Stimulated activated CD4-positive, alpha-beta T cell treated with anti-CD3 and anti-CD28 coated beads, Interleukin-2, amount 100 ng/mL, for 48 hours (primary cell): ENCODE data around the gene SF3B6.
"Not testable (repeated sequence)": the region's sequence is repeated elsewhere in the genome, so short reads cannot be mapped to it uniquely, and the experiment has no call there.

Experiments
- DNase-seq, 2 donors: peaks; one replicate each; pipeline ENCODE4 v3.0.0-alpha.2; 2020

Gene SF3B6

DNA sequence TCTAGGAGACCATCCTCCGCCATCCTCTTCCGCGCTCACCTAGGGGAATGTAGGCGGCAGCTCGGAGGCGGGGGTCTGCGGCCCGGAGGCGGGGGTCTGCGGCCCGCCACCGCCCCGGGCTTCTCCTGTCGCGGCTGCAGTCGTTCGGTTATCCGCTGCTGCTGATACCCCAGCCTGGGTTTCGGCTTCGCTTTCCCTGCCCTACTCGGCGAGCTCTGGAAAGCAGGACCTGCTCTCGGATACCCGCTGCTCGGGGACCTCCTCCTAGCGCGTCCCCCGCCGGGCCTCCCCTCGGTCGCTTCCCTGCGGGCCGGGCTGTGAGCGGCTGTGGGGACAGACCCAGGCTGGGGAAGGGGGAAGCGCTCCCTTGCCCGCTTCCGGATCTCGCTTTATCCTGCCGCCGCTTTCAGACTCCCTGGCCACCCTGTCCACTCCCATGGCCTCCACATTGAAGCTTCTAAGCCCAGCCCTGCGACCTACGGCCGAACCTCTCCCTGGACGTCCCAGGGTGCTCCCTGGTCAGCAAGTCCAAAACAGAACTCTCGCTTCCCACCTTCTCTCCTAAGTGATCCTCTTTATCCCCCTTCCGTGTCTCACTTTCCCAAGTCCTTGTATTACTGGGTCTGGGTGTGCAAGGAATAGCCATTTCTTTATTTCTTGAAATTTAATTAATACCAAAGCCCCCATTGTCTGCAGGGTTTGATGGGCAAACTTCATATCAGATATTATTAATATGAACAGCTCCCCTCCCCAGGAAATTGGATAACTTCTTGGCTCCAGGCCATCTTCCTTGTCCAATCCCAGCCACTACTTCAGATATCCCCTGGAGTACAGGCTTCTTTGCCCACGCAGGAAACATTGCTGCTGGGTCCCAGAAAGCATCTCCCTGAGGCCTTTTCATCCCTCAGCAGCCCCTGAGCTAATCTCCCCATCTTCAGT lies 25.8 kb downstream of the SF3B6 start:
- no peak for DNase-seq

DNA sequence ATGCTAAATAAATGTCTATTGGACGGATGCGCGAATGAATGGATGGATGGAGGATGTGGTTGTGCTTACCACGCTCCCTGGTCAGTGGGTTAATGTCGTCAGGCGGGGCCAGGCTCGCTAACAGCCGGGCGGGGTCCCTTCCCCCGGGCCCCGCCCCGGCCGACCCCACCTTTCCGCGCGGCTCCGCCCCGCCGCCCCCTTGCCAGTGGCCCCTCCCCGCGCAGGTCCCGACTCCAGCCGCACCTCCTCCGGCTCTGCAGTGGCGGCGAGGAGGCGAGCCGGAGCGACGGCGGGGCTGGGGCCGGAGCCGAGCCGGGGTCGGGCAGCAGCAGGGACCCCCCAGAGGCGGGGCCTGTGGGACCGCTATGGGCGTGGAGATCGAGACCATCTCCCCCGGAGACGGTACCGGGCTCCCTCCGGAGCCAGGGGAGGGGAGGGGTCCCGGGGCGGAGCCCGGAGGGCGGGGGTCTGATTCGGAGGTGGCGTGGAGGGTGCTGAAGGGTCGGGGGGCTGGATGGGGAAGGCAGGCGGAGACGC lies 26.6 kb downstream of the SF3B6 start, which contains the start of gene FKBP1B:
Gene FKBP1B, plus strand, starts transcription at position 257 of the 537 bp plus-strand sequence. Its CDS starts 109 bp downstream, at position 366.
- peak; percentile 43 to 47 for DNase-seq

GRCh38 chr2:24048769-24049484 lies 27.2 kb downstream of the SF3B6 start:
- DNase-seq, result no peak

GRCh38 chr2:24047703-24048033 lies 28.5 kb downstream of the SF3B6 start:
- DNase-seq, result no peak

DNA sequence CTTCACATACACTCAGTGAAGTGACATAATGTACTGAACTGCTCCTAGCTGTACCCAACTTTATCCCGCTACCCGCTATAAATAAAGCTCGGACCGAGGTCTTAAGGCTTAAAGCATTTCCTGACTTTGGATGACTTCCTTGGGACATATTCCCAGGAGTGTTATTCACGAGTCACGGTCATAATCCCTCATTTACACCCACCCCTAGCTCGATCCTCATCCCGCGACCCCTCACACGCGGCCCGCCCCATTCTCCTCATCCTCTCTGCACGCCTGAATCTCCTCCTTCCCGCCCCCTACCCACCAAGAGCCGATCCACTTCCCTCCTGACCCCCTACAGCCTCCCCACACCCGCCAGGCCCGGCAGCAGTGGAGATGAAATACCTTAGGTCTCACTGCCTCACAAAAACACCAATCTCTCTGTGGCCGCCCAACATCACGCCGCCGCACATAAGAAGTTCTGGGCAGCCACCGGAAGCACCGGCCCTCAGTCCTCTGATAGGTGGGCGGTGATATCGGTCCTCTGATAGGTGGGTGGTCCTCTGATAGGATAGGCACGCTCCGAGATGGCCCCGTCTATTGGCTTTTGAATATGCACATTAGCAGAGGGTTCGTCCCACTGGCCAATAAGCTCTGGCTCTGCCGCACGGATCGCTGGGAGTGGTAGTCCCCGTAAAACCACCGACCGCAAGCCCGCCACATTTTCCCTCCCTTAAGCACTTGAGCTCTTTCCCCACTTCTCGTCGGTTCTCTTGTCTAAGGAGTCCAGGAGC lies 29.0 kb downstream of the SF3B6 start, which contains the start of gene WDCP:
Gene WDCP, minus strand, starts transcription at position 462 of the 773 bp plus-strand sequence. CDS start 7,897 bp downstream, outside the sequence.
- peak; percentile 80 to 84 for DNase-seq

DNA sequence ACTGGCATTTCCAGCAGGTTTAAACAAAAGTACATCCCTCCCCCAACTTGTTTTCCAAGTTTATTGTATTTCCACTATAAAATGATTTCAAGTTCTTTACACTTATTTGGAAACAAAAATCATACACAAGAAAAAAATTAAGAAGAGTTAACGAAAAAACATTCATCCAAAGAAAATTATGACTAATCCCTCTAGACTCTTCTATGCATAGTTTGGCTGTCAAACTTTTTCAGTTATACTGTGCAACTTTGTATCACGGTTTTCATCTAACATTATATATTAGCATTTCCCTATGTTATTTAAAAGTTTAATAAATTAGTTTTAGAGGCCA lies 29.6 kb downstream of the SF3B6 start:
- DNase-seq, result no peak

DNA sequence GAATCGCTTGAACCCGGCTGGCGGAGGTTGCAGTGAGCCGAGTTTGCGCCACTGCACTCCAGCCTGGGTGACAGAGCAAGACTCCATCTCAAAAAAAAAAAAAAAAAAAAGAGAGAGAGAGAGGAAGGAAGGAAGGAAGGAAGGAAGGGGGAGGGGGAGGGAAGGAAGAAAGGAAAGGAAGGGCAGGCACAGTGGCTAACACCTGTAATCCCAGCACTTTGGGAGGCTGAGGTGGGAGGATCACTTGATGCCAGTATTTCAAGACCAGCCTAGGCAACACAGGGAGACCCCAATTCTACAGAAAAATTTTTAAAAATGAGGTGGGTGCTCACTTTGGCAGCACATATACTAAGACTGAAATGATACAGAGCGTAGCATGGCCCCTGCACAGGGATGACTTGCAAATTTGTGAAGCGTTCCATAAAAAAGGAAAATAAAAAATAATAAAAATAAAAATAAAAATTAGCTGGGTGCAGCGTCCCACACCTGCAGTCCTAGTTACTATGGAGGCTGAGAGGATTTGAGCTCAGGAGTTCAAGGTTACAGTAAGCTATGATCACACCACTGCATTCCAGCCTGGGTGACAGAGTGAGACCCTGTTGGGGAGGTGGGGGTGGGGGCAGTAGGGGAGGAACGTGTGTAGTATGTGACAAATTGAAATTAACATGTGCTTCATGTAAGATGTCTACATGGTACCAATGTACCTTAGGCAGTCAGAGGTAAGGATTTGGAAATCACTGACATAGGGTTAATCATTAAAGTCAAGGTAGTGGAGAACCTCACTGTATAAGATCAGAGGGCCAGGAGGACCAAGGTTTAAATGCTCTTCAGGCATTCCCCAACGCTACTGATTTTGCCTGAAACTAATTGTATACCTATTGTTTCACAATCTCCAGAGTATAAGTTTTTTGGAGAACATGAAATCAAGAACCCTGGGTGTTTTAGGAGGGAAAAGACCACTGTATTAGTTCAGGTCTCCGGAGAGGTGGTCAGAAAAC lies 30.3 kb downstream of the SF3B6 start:
- no peak for DNase-seq

DNA sequence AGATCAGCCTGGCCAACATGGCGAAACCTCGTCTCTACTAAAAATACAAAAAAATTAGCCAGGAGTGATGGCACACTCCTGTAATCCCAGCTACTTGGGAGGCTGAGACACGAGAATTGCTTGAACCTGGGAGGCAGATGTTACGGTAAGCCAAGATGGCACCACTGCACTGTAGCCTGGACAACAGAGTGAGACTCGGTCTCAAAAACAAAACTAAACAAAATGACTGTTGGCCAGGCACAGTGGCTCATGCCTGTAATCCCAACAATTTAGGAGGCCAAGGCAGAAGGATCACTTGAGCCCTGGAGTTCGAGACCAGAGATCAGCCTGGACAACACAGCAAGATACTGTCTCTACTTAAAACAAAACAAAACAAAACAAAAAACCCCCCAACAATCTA lies 33.0 kb downstream of the SF3B6 start:
- DNase-seq, result not testable (repeated sequence)

DNA sequence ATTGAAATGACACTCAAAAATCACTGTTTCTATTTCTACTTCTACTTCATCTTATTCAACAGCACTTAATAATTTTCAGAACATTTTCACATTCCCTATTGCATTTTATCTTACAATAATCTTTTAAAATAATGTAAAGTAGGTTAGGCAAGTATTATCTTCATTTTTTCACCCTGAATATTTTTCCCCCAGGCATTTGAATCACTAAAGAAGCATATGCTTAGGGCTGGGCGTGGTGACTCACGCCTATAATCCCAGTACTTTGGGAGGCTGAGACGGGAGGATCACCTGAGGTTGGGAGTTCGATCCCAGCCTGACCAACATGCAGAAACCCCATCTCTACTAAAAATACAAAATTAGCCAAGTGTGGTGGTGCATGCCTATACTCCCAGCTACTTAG lies 35.6 kb downstream of the SF3B6 start:
- DNase-seq, result no peak

- no peak for DNase-seq
Observed at GRCh38 chr2:24038786-24039499, 37.2 kb downstream of the SF3B6 start.

GRCh38 chr2:24026233-24026632 lies 49.9 kb downstream of the SF3B6 start:
- DNase-seq, result no peak

DNA sequence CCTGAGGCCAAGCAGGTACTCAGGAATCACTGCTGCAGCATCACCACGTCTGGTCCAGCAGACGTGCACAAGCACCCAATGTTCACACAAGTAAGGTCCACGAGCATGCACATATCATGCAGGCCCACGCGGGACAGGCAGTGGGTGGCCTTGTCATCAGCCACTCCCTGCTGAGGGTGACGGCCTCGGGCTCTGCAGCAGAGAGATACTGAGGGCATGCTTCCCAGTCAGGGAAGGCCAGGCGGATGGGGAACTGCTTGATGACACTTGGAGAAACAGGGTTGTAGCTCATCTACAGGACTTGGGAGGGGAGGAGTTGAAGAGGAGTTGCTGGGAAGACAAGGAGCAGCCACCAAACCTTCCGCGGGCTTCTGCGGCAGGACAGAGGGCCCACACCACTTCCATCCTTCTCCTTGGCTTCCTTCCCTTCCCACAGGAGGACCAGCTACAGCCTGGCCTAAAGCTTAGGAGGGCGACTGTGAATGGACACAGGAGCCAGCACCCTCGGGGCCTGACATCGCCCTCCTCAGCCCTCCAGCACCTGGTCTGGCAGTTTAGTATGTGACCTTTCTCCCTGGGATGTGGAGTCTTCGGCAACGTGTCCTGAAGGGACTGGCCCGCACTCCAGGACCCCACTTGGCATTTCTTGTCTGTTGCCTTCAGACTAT lies 51.0 kb downstream of the SF3B6 start:
- DNase-seq, result no peak

GRCh38 chr2:24024018-24024417 lies 52.1 kb downstream of the SF3B6 start:
- DNase-seq, result no peak

DNA sequence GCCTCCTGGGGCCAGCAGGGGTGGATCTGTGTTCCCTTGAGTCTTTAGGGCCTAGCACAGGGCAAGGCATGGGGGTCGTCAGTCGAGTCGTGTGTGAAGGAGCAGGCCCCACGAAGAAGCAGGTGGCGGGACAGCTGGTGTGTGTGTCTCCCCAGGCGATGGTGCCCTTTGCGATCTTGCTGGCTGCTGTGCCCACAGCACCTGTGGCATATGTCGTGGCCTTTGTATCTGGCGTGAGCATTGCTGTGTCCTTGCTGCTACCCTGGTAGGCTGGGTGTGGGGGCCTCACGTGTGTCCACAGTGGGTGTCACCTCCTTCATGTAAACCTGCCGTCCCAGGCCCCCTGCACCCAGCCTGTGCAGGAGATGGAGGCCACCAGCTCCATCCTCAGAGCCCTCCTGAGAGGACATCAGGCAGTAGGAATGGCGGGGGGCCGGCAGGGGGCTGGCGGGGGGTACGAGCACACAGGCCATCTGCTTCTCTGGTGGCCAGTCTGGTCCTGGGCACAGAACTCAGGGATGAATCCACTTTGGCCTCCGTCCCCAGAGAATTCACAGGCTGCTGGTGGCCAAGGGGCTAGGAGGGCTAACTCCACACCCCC lies 53.1 kb downstream of the SF3B6 start:
- DNase-seq, result no peak

DNA sequence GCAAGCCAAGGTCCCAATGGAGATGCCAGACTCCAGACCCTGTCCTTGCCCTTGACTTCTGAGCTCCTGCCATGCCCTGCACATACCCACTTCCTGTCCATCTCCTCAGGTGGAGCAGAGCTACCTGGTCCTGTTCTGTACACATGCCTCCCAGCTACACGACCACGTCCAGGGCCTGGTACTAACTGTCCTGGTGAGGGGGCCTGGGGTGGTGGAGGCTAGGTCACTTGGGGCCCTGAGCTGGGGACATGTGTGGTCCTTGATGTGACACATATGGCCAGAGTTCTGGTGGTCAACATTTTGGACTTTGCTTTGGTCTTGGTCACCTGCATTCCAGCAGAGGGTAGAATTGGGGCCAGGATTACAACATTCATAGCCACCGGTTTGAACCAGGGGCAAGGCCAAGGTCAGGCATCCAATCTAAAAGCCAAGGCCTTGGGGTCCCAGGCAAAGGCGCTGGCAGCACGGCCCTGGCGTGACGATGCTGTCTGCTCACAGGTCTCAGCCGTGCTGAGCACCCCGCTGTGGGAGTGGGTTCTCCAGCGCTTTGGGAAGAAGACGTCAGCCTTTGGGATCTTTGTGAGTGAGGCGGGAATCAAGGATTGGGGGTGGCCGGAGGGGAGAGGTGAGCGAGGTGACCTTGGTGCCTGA lies 53.7 kb downstream of the SF3B6 start:
- no peak for DNase-seq

- DNase-seq, result peak in 1 of 2 donors; percentile 18
Observed at GRCh38 chr2:24021122-24021998, 54.8 kb downstream of the SF3B6 start.

- no peak for DNase-seq
Observed at GRCh38 chr2:24020244-24020643, 55.9 kb downstream of the SF3B6 start.

GRCh38 chr2:24019729-24020128 lies 56.4 kb downstream of the SF3B6 start:
- no peak for DNase-seq
